ENCODE data around the gene MGLL. TPM values are rescaled to one million over a fixed set of nuclear protein-coding genes. Genes with fewer than 3 reads are reported as not detected.

MGLL gene
- total RNA-seq, 1 experiment from 2014 or later: 6.8 TPM

- TF ChIP-seq YY1 (IDR thresholded peaks at IDR 0.05; ENCODE audit: extremely low read depth, insufficient replicate concordance, low read depth, low read length) (no peak), ZNF274 (IDR thresholded peaks at IDR 0.05; ENCODE audit: low read depth, low read length) (no peak), CBX3 (IDR thresholded peaks at IDR 0.05; ENCODE audit: low read depth) (no peak)
Measured at GRCh38 chr3:127819656-127820055, 2.7 kb downstream of the MGLL start (continued).

- Histone ChIP-seq H3K4me3 (replicated peaks in 1 of 2; ENCODE audit: low read depth in 1 of 2, low read length in 2 of 2) (no peak overlapping the region), H3K9me2 (ENCODE audit: insufficient read depth) (no peaks in the 10 kb centered on the region), H4K20me1 (ENCODE audit: insufficient read depth) (no peaks in the 10 kb centered on the region), H3K27me3 (ENCODE audit: insufficient read depth, low read length) (no peaks in the 10 kb centered on the region), H3K9me3 (ENCODE audit: control insufficient read depth in 1 of 2, insufficient read depth in 1 of 2, low read depth in 1 of 2, low read length in 2 of 2) (no peaks in the 10 kb centered on the region), H3K79me2 (ENCODE audit: insufficient read depth, low read length) (no peaks in the 10 kb centered on the region), H3K27ac (ENCODE audit: low read depth, low read length) (no peak overlapping the region), H2AFZ (ENCODE audit: low read depth, low read length, poor library complexity, severe bottlenecking) (no peak overlapping the region), H3K9ac (ENCODE audit: low read length) (peak overlapping the region; percentile 16; the same call in 1 of the 2 replicates), H3K36me3 (ENCODE audit: control insufficient read depth in 1 of 2, insufficient read depth in 2 of 2, low read length in 2 of 2) (no peaks in the 10 kb centered on the region), H3K4me1 (ENCODE audit: control insufficient read depth in 1 of 2, insufficient read depth in 2 of 2, low read length in 2 of 2) (peaks cover 42 to 84% of the 10 kb centered on the region in 2 experiments), H3K4me2 (ENCODE audit: low read length) (peak overlapping the region; percentile 96)
- BruUV-seq (replicated peaks): no TSS peak
- DNase-seq (ENCODE audit: low read depth, low spot score) (no peak), ATAC-seq (no peak)
- TF ChIP-seq EZH2 (IDR thresholded peaks at IDR 0.05) (no peak), SIN3A (IDR thresholded peaks at IDR 0.05; ENCODE audit: low read depth) (no peak), CTCF (IDR thresholded peaks at IDR 0.05 in 2 of 3, conservative IDR thresholded peaks at IDR 0.05 in 1 of 3; ENCODE audit: borderline replicate concordance in 1 of 3, insufficient read depth in 1 of 3, low read depth in 2 of 3, low read length in 2 of 3) (no peak), RAD21 (IDR thresholded peaks at IDR 0.05; ENCODE audit: low read depth) (no peak), JUND (IDR thresholded peaks at IDR 0.05) (no peak), ATF3 (IDR thresholded peaks at IDR 0.05) (no peak), EGR1 (IDR thresholded peaks at IDR 0.05; ENCODE audit: low read depth) (no peak), MAX (IDR thresholded peaks at IDR 0.05) (no peak), CEBPB (IDR thresholded peaks at IDR 0.05; ENCODE audit: low read depth) (no peak), FOSL1 (IDR thresholded peaks at IDR 0.05; ENCODE audit: low read depth) (no peak), CBX3 (IDR thresholded peaks at IDR 0.05; ENCODE audit: low read depth) (no peak), EZH2phosphoT487 (IDR thresholded peaks at IDR 0.05; ENCODE audit: borderline replicate concordance) (no peak), POLR2A (IDR thresholded peaks at IDR 0.05; ENCODE audit: borderline replicate concordance, extremely low read depth, insufficient read depth, insufficient read length) (no peak), REST (IDR thresholded peaks at IDR 0.05; ENCODE audit: low read depth) (no peak), SP1 (IDR thresholded peaks at IDR 0.05; ENCODE audit: low read depth) (no peak), POLR2AphosphoS5 (IDR thresholded peaks at IDR 0.05; ENCODE audit: low read depth, low read length) (no peak), ELF1 (IDR thresholded peaks at IDR 0.05; ENCODE audit: borderline replicate concordance, low read depth) (no peak)
- ChIA-PET RAD21 (ENCODE audit: low non-redundant PET in 1 of 2, low total read pairs in 2 of 2, uncharacterized antibody in 2 of 2, unreplicated experiment in 2 of 2) (no interaction called here), POLR2A (no interaction called here), CTCF (no interaction called here)
- intact Hi-C loops (cut with micrococcal nuclease): no loop called here
Measured at GRCh38 chr3:127819086-127819485, 3.2 kb downstream of the MGLL start.
